ENCODE measurements around the gene SLC36A3. TPM values are rescaled to one million over a fixed set of nuclear protein-coding genes. Genes with fewer than 3 reads are reported as not detected.
A peak's percentile ranks its signal among the peaks of the same experiment; 100 is the strongest.
"Not testable (repeated sequence)": the region's sequence is repeated elsewhere in the genome, so short reads cannot be mapped to it uniquely, and the experiment has no call there.

The SLC36A3 gene
- total and polyA plus RNA-seq, 7 donors: not detected

- Histone ChIP-seq H3K27ac (no peak overlapping the region), H3K36me3 (no peaks in the 10 kb centered on the region), H3K4me3 (no peak overlapping the region), H3K27me3 (no peaks in the 10 kb centered on the region), H3K4me1 (peaks cover 0 to 5% (median 2%) of the 10 kb centered on the region in 4 donors), H3K9me3 (no peaks in the 10 kb centered on the region)
- no peak for DNase-seq
- TF ChIP-seq POLR2A (IDR thresholded peaks at IDR 0.05): no peak
- no peak for TF ChIP-seq EP300 (IDR thresholded peaks at IDR 0.05)
- no peak for TF ChIP-seq POLR2AphosphoS5 (IDR thresholded peaks at IDR 0.05)
- TF ChIP-seq CTCF (IDR thresholded peaks at IDR 0.05): no peak
- WGBS, 2 donors: 89 to 90% methylated on average over 3 of the region's 3 CpGs
- intact Hi-C loops (cut with DNase I): no loop called here
Measured at GRCh38 chr5:151244206-151244605, 59.4 kb downstream of the SLC36A3 start.

GRCh38 chr5:151243564-151243963 is 60.0 kb downstream of the SLC36A3 start:
- no peak overlapping the region for H3K27ac ChIP-seq
- intact Hi-C loops (cut with DNase I): no loop called here
- H3K9me3 ChIP-seq: no peaks in the 10 kb centered on the region
- H3K27me3 ChIP-seq: no peaks in the 10 kb centered on the region
- WGBS, 2 donors: 86 to 89% methylated on average over 4 of the region's 4 CpGs
- H3K4me1 ChIP-seq: peaks cover 0 to 12% (median 9%) of the 10 kb centered on the region in 4 donors
- no peak overlapping the region for H3K4me3 ChIP-seq
- no peaks in the 10 kb centered on the region for H3K36me3 ChIP-seq
- no peak for TF ChIP-seq CTCF (IDR thresholded peaks at IDR 0.05)
- no peak for TF ChIP-seq POLR2AphosphoS5 (IDR thresholded peaks at IDR 0.05)
- no peak for TF ChIP-seq EP300 (IDR thresholded peaks at IDR 0.05)
- no peak for TF ChIP-seq POLR2A (IDR thresholded peaks at IDR 0.05)
- no peak for DNase-seq

- Histone ChIP-seq H3K4me3 (no peak overlapping the region), H3K9me3 (no peaks in the 10 kb centered on the region), H3K27ac (no peak overlapping the region), H3K4me1 (peaks cover 0 to 16% (median 11%) of the 10 kb centered on the region in 4 donors), H3K36me3 (no peaks in the 10 kb centered on the region), H3K27me3 (no peaks in the 10 kb centered on the region)
- TF ChIP-seq CTCF (IDR thresholded peaks at IDR 0.05) (no peak), EP300 (IDR thresholded peaks at IDR 0.05) (no peak)
- 84 to 91% methylated on average over 4 of the region's 4 CpGs for WGBS, 2 donors
- DNase-seq: no peak
- intact Hi-C loops (cut with DNase I): no loop called here
Measured at GRCh38 chr5:151243127-151243526, 60.4 kb downstream of the SLC36A3 start.

GRCh38 chr5:151240924-151241635 is 62.5 kb downstream of the SLC36A3 start:
- Histone ChIP-seq H3K27ac (no peak overlapping the region), H3K27me3 (no peaks in the 10 kb centered on the region), H3K4me3 (no peak overlapping the region), H3K9me3 (no peaks in the 10 kb centered on the region), H3K4me1 (peaks cover 0 to 23% (median 20%) of the 10 kb centered on the region in 4 donors), H3K36me3 (no peaks in the 10 kb centered on the region)
- TF ChIP-seq POLR2AphosphoS5 (IDR thresholded peaks at IDR 0.05) (no peak), EP300 (IDR thresholded peaks at IDR 0.05) (no peak), CTCF (IDR thresholded peaks at IDR 0.05) (no peak), POLR2A (IDR thresholded peaks at IDR 0.05) (no peak)
- 87 to 90% methylated on average over 2 of the region's 2 CpGs for WGBS, 2 donors
- intact Hi-C loops (cut with DNase I): no loop called here
- DNase-seq: peak; percentile 44

GRCh38 chr5:151240268-151240835 is 63.2 kb downstream of the SLC36A3 start:
- H3K9me3 ChIP-seq; H3K36me3 ChIP-seq; intact Hi-C loops (cut with DNase I); H3K4me3 ChIP-seq; H3K27me3 ChIP-seq: not testable (repeated sequence)
- H3K27ac ChIP-seq: peak overlapping the region in 1 of 4 donors; percentile 90
- 91 to 93% methylated on average over 10 of the region's 10 CpGs for WGBS, 2 donors
- peak; percentile 55 for DNase-seq
- H3K4me1 ChIP-seq: peaks cover 0 to 27% (median 23%) of the 10 kb centered on the region in 4 donors
